ENCODE measurements around the gene CYYR1. TPM values are rescaled to one million over a fixed set of nuclear protein-coding genes. Genes with fewer than 3 reads are reported as not detected.

Gene CYYR1
- polyA plus RNA-seq: not detected

DNA sequence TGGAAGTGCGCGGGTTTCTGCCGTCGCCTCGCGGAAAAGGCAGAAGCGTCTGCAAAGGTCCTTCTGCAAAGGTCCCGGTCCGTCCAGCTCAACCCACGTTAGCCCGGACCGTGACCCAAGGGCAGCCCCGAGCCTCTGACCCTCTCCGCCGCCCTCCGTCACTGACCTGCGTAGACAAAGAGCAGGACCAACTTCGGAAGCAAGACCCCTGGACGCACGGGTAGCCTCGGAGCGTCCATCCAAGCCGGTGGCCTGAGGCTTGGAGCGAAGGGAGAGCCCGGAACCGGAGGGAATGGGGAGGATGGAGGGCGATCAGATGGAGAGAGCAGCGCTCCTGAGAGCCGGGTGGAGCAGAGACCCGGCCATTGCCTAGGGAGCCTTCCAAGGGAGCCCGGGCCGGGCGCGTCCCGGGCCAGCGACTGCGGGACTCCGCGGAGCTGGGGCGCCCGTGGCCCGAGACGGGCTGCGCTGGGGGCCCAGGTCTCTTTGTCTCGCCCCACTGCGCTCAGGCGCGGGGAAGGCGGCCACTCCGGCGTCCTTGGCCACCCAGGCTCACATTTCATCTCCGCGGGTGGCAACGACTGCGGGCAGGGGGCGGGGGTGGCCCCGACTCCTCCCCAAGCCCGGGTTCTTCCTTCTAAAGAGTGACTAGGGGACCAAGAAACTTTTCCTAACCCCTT, at the start of gene CYYR1:
Gene CYYR1, minus strand, starts transcription at position 585 of the 680 bp plus-strand sequence. Its CDS starts 346 bp downstream, at position 239.
- Mint-ChIP-seq H3K9me3 (peaks cover 5 to 38% (median 25%) of the 10 kb centered on the region in 6 donors), H3K27ac (no peak within 1 kb of the TSS), H3K4me3 (peak within 1 kb of the TSS in 2 of 5 donors; percentile 20 to 63), H3K27me3 (ENCODE audit: low read depth in 3 of 3) (peaks cover 0 to 5% (median 1%) of the 10 kb centered on the region in 3 donors), H3K36me3 (peaks cover 0 to 3% (median 0%) of the 10 kb centered on the region in 3 donors), H3K4me1 (no peaks in the 10 kb centered on the region)
- no peak for DNase-seq

GRCh38 chr21:26617176-26617575, 44.1 kb upstream of the CYYR1 start:
- H3K4me3 Mint-ChIP-seq: no peak overlapping the region
- no peaks in the 10 kb centered on the region for H3K27me3 Mint-ChIP-seq (ENCODE audit: low read depth in 3 of 3)
- no peak overlapping the region for H3K27ac Mint-ChIP-seq
- no peaks in the 10 kb centered on the region for H3K36me3 Mint-ChIP-seq
- H3K4me1 Mint-ChIP-seq: no peaks in the 10 kb centered on the region
- no peak for DNase-seq
- H3K9me3 Mint-ChIP-seq: peaks cover 4 to 13% (median 9%) of the 10 kb centered on the region in 6 donors

DNA sequence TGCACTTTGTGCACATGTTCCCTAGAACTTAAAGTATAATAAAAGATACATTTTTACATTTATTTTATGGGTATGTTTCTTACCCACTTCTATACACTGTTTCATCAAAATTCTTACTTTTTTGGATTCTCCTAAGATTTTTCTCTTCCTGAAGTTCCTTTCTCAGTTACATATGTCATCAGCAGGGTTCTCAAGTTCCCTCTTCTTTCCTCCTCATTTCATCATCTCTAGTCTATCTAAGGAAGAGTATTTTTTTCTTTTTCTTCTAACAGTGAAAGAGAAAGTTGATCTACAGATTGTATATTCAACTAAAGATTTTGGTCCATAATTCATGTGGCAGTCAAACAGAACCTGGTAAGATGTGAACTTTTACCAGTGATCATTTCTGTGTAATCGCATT, 41.2 kb upstream of the CYYR1 start:
- Mint-ChIP-seq H3K4me3 (no peak overlapping the region), H3K36me3 (no peaks in the 10 kb centered on the region), H3K4me1 (no peaks in the 10 kb centered on the region), H3K9me3 (peaks cover 4 to 24% (median 7%) of the 10 kb centered on the region in 6 donors), H3K27me3 (ENCODE audit: low read depth in 3 of 3) (no peaks in the 10 kb centered on the region), H3K27ac (no peak overlapping the region)
- DNase-seq: no peak

GRCh38 chr21:26599261-26599660, 26.2 kb upstream of the CYYR1 start:
- no peak for DNase-seq
- no peaks in the 10 kb centered on the region for H3K4me1 Mint-ChIP-seq
- H3K27me3 Mint-ChIP-seq (ENCODE audit: low read depth in 3 of 3): peaks cover 0 to 2% (median 0%) of the 10 kb centered on the region in 3 donors
- H3K36me3 Mint-ChIP-seq: peaks cover 0 to 3% (median 0%) of the 10 kb centered on the region in 3 donors
- H3K9me3 Mint-ChIP-seq: peaks cover 0 to 8% (median 4%) of the 10 kb centered on the region in 6 donors
- no peak overlapping the region for H3K4me3 Mint-ChIP-seq
- H3K27ac Mint-ChIP-seq: no peak overlapping the region

GRCh38 chr21:26597981-26598380, 24.9 kb upstream of the CYYR1 start:
- peaks cover 0 to 3% (median 0%) of the 10 kb centered on the region in 3 donors for H3K36me3 Mint-ChIP-seq
- no peak for DNase-seq
- H3K27ac Mint-ChIP-seq: no peak overlapping the region
- H3K4me3 Mint-ChIP-seq: no peak overlapping the region
- no peaks in the 10 kb centered on the region for H3K4me1 Mint-ChIP-seq
- H3K9me3 Mint-ChIP-seq: peaks cover 3 to 9% (median 4%) of the 10 kb centered on the region in 6 donors
- no peaks in the 10 kb centered on the region for H3K27me3 Mint-ChIP-seq (ENCODE audit: low read depth in 3 of 3)

DNA sequence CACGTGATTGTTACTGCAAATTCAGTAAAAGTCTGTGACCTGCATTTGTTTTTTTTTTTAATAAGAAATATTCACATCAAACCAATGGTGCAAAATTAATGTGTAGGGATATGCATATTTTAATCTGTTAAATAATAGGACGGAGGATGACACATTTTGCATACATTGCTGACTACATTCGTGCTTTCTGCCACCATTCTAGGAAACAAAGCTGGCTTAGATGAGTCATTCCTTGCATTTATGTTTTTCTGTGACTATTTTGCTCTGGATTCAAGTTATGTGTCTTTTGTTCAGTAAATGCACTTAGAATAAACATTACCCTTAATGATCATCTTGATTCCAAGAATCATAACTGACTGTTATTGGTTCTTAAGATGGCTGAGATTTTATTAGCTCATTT, 23.9 kb upstream of the CYYR1 start:
- peaks cover 0 to 9% (median 1%) of the 10 kb centered on the region in 6 donors for H3K9me3 Mint-ChIP-seq
- no peak overlapping the region for H3K27ac Mint-ChIP-seq
- no peaks in the 10 kb centered on the region for H3K4me1 Mint-ChIP-seq
- no peaks in the 10 kb centered on the region for H3K27me3 Mint-ChIP-seq (ENCODE audit: low read depth in 3 of 3)
- H3K4me3 Mint-ChIP-seq: no peak overlapping the region
- H3K36me3 Mint-ChIP-seq: no peaks in the 10 kb centered on the region
- DNase-seq: no peak

DNA sequence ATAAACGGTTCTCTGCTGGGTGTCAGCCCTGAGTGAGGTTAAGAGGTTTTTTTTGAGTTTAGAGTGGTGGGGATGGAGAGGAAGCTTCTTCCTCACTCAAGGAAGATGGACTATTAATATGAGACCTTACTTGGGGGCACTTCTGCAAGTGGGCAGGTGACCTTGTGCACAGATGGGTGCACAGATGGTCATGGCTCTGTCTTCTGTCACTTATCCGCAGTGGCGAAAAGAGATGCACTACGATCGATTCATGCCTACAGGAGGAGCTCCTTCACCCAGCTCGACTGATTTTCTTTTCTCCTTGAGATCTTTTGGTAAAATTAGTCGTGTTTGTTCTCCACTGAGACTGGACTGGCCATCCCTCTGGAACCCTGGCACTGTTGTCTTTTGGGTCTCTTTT, 22.9 kb upstream of the CYYR1 start:
- no peak overlapping the region for H3K4me3 Mint-ChIP-seq
- H3K9me3 Mint-ChIP-seq: peaks cover 0 to 9% (median 0%) of the 10 kb centered on the region in 6 donors
- no peaks in the 10 kb centered on the region for H3K36me3 Mint-ChIP-seq
- no peaks in the 10 kb centered on the region for H3K27me3 Mint-ChIP-seq (ENCODE audit: low read depth in 3 of 3)
- H3K27ac Mint-ChIP-seq: no peak overlapping the region
- no peaks in the 10 kb centered on the region for H3K4me1 Mint-ChIP-seq
- DNase-seq: no peak

DNA sequence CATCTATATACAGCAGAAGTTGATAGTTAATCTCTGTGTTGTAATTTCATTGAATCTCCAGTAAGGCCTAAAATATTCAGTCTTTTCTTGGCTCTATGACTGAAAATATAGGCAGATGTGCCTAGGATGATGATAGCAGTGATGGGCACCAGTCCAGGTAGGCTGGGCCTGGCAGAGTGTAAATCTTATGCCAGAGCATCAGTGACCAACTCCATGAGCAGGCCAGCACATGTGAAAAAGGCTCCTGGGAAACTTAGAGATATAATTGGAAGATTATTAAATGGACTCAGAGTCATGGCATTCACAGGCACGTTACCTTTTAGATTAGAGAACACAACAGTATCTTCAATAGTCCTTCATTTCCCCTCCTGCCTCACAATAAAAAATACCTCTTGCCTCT, 20.7 kb upstream of the CYYR1 start:
- no peak for DNase-seq
- Mint-ChIP-seq H3K27me3 (ENCODE audit: low read depth in 3 of 3) (no peaks in the 10 kb centered on the region), H3K4me3 (no peak overlapping the region), H3K27ac (no peak overlapping the region), H3K36me3 (no peaks in the 10 kb centered on the region), H3K9me3 (peaks cover 0 to 9% (median 0%) of the 10 kb centered on the region in 6 donors), H3K4me1 (no peaks in the 10 kb centered on the region)

DNA sequence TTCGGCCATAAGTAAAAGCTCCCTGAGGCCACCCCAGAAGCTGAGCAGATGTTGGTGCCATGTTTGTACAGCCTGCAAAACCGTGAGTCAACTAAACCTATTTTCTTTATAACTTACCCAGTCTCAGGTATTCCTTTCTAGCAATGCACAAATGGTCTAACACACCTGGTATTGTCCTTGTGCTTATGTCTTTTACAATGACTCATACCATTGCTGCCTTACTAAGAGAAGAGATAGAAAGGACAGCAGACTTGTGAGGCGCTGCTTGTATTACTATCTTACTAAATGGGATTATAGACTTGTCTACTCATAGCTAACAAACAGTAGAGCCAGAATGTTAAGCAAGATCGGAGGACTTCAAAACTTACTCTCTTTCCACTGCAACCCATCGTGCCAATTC, 18.5 kb upstream of the CYYR1 start:
- DNase-seq: no peak
- Mint-ChIP-seq H3K36me3 (no peaks in the 10 kb centered on the region), H3K4me1 (no peaks in the 10 kb centered on the region), H3K4me3 (no peak overlapping the region), H3K27ac (no peak overlapping the region), H3K9me3 (peaks cover 0 to 9% (median under 1%) of the 10 kb centered on the region in 6 donors), H3K27me3 (ENCODE audit: low read depth in 3 of 3) (no peaks in the 10 kb centered on the region)

DNA sequence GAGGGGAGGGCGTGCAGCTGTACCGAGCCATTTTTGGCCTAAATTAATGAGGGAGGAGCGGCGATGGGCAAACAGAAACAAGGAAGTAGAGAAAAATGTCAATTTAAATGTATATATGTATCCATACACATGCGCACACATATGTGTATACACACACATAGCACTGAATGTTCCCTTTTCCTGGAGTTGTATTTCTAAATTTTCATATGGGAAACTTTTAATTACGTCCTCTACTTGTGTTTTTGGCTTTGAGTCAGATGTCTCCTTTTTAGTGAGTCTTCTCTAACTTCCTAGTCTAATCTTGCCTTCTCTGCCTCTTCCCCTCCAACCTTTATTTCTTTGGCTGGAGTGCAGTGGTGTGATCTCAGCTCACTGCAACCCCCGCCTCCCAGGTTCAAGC, 15.4 kb upstream of the CYYR1 start:
- Mint-ChIP-seq H3K9me3 (peaks cover 0 to 7% (median 4%) of the 10 kb centered on the region in 6 donors), H3K4me3 (no peak overlapping the region), H3K36me3 (no peaks in the 10 kb centered on the region), H3K27ac (no peak overlapping the region), H3K4me1 (no peaks in the 10 kb centered on the region), H3K27me3 (ENCODE audit: low read depth in 3 of 3) (no peaks in the 10 kb centered on the region)
- DNase-seq: no peak

GRCh38 chr21:26587736-26588201, 14.7 kb upstream of the CYYR1 start:
- no peak overlapping the region for H3K27ac Mint-ChIP-seq
- H3K27me3 Mint-ChIP-seq (ENCODE audit: low read depth in 3 of 3): no peaks in the 10 kb centered on the region
- peaks cover 0 to 7% (median 4%) of the 10 kb centered on the region in 6 donors for H3K9me3 Mint-ChIP-seq

GRCh38 chr21:26583769-26584168, 10.7 kb upstream of the CYYR1 start:
- DNase-seq: no peak
- no peaks in the 10 kb centered on the region for H3K36me3 Mint-ChIP-seq
- H3K27me3 Mint-ChIP-seq (ENCODE audit: low read depth in 3 of 3): peaks cover 0 to 4% (median 1%) of the 10 kb centered on the region in 3 donors
- no peak overlapping the region for H3K4me3 Mint-ChIP-seq
- H3K4me1 Mint-ChIP-seq: no peaks in the 10 kb centered on the region
- no peak overlapping the region for H3K27ac Mint-ChIP-seq
- H3K9me3 Mint-ChIP-seq: peaks cover 6 to 31% (median 22%) of the 10 kb centered on the region in 6 donors

More at GRCh38 chr21:26587736-26588201, 14.7 kb upstream of the CYYR1 start:
- no peak for DNase-seq
- Mint-ChIP-seq H3K36me3 (no peaks in the 10 kb centered on the region), H3K4me3 (no peak overlapping the region), H3K4me1 (no peaks in the 10 kb centered on the region)

DNA sequence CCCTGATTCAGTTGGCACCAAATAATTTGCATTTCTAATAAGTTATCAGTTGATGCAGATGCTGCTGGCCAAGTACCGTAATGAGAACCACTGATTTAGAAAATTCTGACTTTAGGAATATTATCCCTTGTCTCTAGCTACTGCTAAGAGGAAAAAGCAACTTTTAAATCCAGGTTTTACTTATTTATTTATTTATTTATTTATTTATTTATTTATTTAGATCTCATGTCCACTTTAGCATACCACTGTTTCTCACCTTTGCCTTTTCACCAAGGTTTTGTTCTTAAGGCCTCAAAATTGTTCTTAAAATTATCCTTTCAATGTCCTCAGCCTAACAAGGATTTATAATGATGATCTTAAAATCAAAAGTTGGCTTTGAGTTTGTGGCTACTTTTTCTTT, 8.7 kb upstream of the CYYR1 start:
- DNase-seq: no peak

GRCh38 chr21:26572076-26572701, 897 bp downstream of the CYYR1 start:
- H3K27me3 Mint-ChIP-seq (ENCODE audit: low read depth in 3 of 3): peaks cover 0 to 3% (median 1%) of the 10 kb centered on the region in 3 donors
- no peak overlapping the region for H3K27ac Mint-ChIP-seq
- H3K9me3 Mint-ChIP-seq: peaks cover 5 to 37% (median 25%) of the 10 kb centered on the region in 6 donors
- H3K4me3 Mint-ChIP-seq: peak overlapping the region in 2 of 5 donors; percentile 20 to 63
- no peaks in the 10 kb centered on the region for H3K4me1 Mint-ChIP-seq
- DNase-seq: no peak
- H3K36me3 Mint-ChIP-seq: peaks cover 0 to 3% (median 0%) of the 10 kb centered on the region in 3 donors

More for the DNA sequence above, 8.7 kb upstream of the CYYR1 start:
- Mint-ChIP-seq H3K4me3 (no peak overlapping the region), H3K9me3 (peaks cover 6 to 38% (median 24%) of the 10 kb centered on the region in 6 donors), H3K4me1 (no peaks in the 10 kb centered on the region), H3K36me3 (no peaks in the 10 kb centered on the region), H3K27me3 (ENCODE audit: low read depth in 3 of 3) (peaks cover 0 to 4% (median 4%) of the 10 kb centered on the region in 3 donors), H3K27ac (no peak overlapping the region)

All from immature natural killer cell (primary cell).